AG20443 (cell line): ENCODE data around the gene RUBCN.

ENCODE experiments used
- DNase-seq: peaks from one replicate; pipeline ENCODE4 v3.0.0; 2012; ENCODE audit warnings: low spot score, mixed read lengths

The RUBCN gene

GRCh38 chr3:197736491-197737318 is at the start of gene RUBCN:
RUBCN (minus strand) TSS chr3:197736904; CDS start chr3:197736719, 185 bp downstream.
- DNase-seq = peak; percentile 97

GRCh38 chr3:197784019-197784585 is 47.4 kb upstream of the RUBCN start:
- DNase-seq = no peak

DNA sequence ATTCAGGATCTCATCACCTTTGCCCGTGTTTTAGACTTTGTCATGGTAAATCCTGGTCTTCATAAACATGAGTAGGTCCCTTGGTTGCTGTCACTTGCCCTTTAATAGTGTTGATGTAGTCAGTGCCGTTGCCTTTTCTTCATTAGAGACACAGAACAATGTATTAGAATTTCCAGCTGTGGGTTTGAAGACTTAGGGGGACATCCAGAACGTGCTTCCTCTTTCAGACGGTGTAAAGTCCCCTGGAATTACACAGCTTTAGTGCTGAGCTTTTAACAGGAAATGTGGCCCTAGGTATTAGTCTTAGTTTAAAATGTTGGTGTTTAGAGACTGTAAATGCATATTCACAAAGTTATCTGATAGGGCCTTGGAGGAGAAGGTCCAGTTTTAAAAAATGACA is 45.5 kb upstream of the RUBCN start:
- DNase-seq = no peak

GRCh38 chr3:197775317-197775716 is 38.6 kb upstream of the RUBCN start:
- no peak for DNase-seq

- no peak for DNase-seq
These were observed 25.1 kb upstream of the RUBCN start for GRCh38 chr3:197761784-197762183.

- DNase-seq = no peak
These were observed 21.8 kb upstream of the RUBCN start for GRCh38 chr3:197758512-197758911.

- DNase-seq = no peak
These were observed 20.0 kb upstream of the RUBCN start for GRCh38 chr3:197756704-197757103.

DNA sequence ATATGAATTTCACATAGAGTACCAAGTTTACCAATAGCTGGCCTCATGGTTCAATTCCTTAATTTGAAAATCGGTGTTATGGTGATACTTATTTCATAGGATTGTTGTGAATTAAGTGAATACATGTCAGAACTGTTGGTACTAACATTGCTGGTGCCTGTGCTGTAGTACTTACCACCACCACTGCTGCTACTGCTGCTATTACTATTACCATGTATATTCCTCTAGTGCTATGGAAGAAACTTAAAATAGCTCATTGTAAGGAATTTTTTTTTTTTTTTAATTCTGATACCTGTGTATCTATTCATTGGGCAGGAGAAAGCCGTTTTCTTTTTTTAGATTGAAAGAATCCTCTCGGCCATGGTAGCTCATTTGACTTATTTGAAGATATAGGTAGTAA is 16.6 kb upstream of the RUBCN start:
- no peak for DNase-seq

DNA sequence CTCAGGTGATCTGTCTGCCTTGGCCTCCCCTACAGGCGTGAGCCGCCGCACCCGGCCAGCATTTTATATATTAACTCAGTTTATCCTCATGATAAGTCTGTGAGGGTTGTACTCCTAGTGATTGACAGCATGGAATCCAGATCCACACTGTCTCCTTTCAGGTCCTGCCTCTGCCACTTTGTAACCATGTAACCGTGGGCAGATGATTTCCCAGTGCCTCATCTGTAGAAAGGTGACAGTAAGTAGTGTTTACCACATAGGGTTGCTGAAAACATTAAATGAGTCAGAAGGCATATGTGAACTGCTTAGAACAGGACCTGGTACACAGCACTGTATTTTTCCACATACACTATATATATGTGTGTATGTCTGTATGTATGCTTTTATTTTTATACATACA is 15.4 kb upstream of the RUBCN start:
- DNase-seq = no peak

GRCh38 chr3:197750858-197751737 is 14.4 kb upstream of the RUBCN start:
- peak; percentile 33 for DNase-seq

DNA sequence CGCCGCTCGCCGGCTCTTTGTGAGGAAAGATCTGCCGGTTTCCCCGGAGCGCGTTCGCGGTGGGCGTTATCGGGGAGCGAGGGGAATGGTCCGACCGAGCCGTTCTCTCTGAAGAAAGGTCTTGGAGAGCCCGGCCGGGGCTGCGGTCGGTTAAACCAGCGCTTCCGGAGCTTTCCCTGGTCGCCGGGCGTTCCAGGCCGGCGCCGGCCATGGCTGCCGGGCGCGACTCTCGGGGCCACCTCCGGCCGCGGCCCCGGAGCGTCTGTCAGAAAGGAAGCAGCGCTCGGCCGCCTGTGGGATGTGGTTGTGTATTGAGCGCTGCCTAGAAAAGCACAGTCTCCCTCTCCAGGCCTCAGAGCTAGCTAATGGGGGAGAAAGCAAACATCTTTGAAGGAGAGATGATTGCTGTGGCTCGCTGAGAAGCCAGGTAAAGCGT is 13.7 kb upstream of the RUBCN start:
- DNase-seq = peak; percentile 80

GRCh38 chr3:197749601-197750395 is 13.1 kb upstream of the RUBCN start, which contains the start of gene FYTTD1:
FYTTD1 (plus strand) TSS chr3:197749883; CDS start chr3:197749972, 89 bp downstream.
- peak; percentile 98 for DNase-seq

- DNase-seq = peak; percentile 49
These were observed 12.6 kb upstream of the RUBCN start for GRCh38 chr3:197749315-197749600.

GRCh38 chr3:197748597-197749314 is 12.1 kb upstream of the RUBCN start:
- peak; percentile 59 for DNase-seq

DNA sequence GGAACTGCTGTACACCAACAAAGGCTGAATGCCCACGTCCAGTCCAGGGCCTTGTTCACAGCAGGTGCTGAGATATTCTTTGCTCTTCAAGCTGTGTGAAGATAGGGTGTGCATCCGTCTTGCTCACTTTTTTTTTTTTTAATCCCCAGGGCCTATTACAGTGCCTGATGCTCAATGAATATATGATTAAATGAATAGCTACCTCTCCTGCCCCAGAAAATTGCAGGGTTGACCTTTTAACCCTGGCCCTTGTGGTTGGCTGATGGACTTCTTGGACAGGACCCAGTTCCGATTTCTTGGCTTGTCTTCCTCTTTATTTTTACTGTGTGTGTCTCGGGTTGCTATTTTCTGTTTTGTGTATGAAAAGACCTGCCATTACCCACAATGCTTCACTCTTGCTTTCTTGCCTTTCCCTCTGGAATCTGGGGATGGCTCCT is 10.1 kb upstream of the RUBCN start:
- DNase-seq = no peak

GRCh38 chr3:197746209-197746608 is 9.5 kb upstream of the RUBCN start:
- DNase-seq = no peak

GRCh38 chr3:197742787-197743186 is 6.1 kb upstream of the RUBCN start:
- DNase-seq = no peak

GRCh38 chr3:197737749-197738462 is 1.2 kb upstream of the RUBCN start:
- DNase-seq = no peak

DNA sequence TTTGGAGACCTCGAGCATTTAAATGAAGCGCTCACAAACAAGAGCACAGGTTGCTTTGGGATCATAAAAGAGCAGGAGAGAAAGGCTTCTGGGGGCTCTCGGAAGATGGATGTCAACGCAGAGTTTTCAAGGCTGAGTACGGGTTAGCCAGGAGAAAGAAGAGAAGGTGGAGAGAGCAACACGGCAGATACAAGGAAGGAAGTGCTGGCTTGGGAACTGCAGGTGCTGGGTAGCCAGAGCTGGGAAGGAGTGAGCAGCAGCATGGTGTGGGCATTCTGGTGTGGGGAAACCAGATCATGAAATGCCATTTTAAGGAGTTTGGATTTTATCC is 580 bp upstream of the RUBCN start:
- DNase-seq = no peak

DNA sequence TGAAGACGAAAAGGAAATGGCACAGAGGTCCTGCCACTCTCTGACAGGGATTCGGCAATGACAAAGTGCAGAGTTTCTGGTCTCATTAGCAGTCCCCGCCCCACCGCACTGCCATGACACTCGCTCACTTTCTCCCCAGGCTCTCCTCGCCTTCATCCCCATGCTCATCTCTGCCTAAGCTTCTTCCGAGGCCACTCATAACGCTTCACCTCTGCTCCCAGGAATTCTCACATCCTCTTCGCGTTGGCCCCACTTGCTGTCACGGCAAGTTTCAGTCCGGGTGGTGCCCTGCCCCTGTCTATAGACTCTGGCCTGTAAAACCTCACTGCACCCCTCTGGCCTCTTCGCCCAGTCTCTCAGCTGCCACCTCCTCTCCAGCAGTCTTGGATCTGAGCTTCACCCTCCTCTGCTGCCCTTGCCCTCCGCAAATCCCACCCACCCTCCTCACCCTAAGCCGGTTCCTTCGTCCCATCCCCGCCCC is 654 bp downstream of the RUBCN start:
- DNase-seq = peak; percentile 42
